HG02759 (cell line): Measurements from ENCODE around the gene OR52B6.
"Not testable (repeated sequence)": the region's sequence is repeated elsewhere in the genome, so short reads cannot be mapped to it uniquely, and the experiment has no call there.

Experiments
- ATAC-seq: cut with Tn5 transposase; IDR thresholded peaks from one replicate; pipeline ENCODE4 v1.9.1; 2021; ENCODE audit warnings: mild to moderate bottlenecking, moderate library complexity; ENCODE audit not compliant: unreplicated experiment

OR52B6 gene

GRCh38 chr11:5580577-5580976, at the start of gene OR52B6:
Gene OR52B6, plus strand, starts transcription at chr11:5580877. Its CDS starts 0 bp downstream, at chr11:5580877.
- ATAC-seq = no peak

GRCh38 chr11:5531053-5531831, 49.4 kb upstream of the OR52B6 start:
- ATAC-seq = no peak

- no peak for ATAC-seq
Observed at GRCh38 chr11:5534046-5534445, 46.6 kb upstream of the OR52B6 start.

- no peak for ATAC-seq
Observed at GRCh38 chr11:5536482-5536881, 44.2 kb upstream of the OR52B6 start.

GRCh38 chr11:5541427-5541826, 39.2 kb upstream of the OR52B6 start:
- peak; percentile 43 for ATAC-seq

GRCh38 chr11:5546457-5546856, 34.2 kb upstream of the OR52B6 start:
- ATAC-seq = no peak

GRCh38 chr11:5547982-5548381, 32.7 kb upstream of the OR52B6 start:
- ATAC-seq = peak; percentile 68

GRCh38 chr11:5548440-5548839, 32.2 kb upstream of the OR52B6 start, which contains the start of gene OR52H1:
Gene OR52H1, minus strand, starts transcription at chr11:5548540. Its CDS starts 3,035 bp downstream, at chr11:5545505.
- ATAC-seq = no peak

- ATAC-seq = peak; percentile 65
Observed at GRCh38 chr11:5550440-5551095, 30.1 kb upstream of the OR52B6 start.

- ATAC-seq = no peak
Observed at GRCh38 chr11:5553343-5553742, 27.3 kb upstream of the OR52B6 start.

- ATAC-seq = no peak
Observed at GRCh38 chr11:5556596-5557188, 24.0 kb upstream of the OR52B6 start.

- ATAC-seq = no peak
Observed at GRCh38 chr11:5557751-5558150, 22.9 kb upstream of the OR52B6 start.

GRCh38 chr11:5564259-5565019, 16.2 kb upstream of the OR52B6 start:
- no peak for ATAC-seq

GRCh38 chr11:5574654-5575053, 6.0 kb upstream of the OR52B6 start:
- ATAC-seq = no peak

GRCh38 chr11:5575152-5575551, 5.5 kb upstream of the OR52B6 start:
- ATAC-seq = no peak

GRCh38 chr11:5577101-5577500, 3.6 kb upstream of the OR52B6 start:
- ATAC-seq = no peak

- no peak for ATAC-seq
Observed at GRCh38 chr11:5581014-5581413, 337 bp downstream of the OR52B6 start.

- ATAC-seq = not testable (repeated sequence)
Observed at GRCh38 chr11:5584458-5584857, 3.8 kb downstream of the OR52B6 start.

- not testable (repeated sequence) for ATAC-seq
Observed at GRCh38 chr11:5589906-5590305, 9.2 kb downstream of the OR52B6 start.

- ATAC-seq = no peak
Observed at GRCh38 chr11:5591613-5592012, 10.9 kb downstream of the OR52B6 start.

- ATAC-seq = no peak
Observed at GRCh38 chr11:5592615-5593014, 11.9 kb downstream of the OR52B6 start.
